NCI-H2196 (cell line): ENCODE results near the gene MESP2.
A peak's percentile ranks its signal among the peaks of the same experiment; 100 is the strongest.
"Not testable (repeated sequence)": the region's sequence is repeated elsewhere in the genome, so short reads cannot be mapped to it uniquely, and the experiment has no call there.

Experiments used
- DNase-seq: peaks from one replicate; lab custom pipeline; 2025; ENCODE audit not compliant: unreplicated experiment; lab: John Stamatoyannopoulos, UW

MESP2 gene

DNA sequence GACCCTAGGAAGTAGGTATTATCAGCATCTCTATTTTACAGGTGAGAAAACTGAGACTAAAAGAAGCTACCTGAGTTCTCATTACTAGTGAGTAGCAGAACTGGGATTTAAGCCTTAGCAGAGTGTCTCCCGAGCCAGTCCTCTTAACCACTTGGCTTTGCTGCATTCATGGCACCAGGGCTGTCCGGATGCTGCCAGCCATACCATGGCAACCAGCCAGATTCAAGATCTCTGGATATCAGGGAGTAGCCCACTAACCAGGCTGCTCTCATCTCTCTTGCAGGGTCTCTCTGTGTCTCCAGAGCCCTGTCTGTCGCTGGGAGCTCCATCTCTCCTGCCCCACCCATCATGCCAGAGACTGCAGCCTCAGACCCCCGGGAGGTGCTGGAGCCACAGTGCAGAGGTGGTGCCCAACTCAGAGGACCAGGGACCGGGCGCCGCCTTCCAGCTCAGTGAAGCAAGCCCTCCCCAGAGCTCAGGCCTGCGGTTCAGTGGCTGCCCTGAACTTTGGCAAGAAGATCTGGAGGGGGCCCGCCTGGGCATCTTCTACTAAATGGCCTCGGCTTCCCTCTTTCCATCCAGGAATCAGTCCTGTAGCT is 1.7 kb downstream of the MESP2 start:
- no peak for DNase-seq

DNA sequence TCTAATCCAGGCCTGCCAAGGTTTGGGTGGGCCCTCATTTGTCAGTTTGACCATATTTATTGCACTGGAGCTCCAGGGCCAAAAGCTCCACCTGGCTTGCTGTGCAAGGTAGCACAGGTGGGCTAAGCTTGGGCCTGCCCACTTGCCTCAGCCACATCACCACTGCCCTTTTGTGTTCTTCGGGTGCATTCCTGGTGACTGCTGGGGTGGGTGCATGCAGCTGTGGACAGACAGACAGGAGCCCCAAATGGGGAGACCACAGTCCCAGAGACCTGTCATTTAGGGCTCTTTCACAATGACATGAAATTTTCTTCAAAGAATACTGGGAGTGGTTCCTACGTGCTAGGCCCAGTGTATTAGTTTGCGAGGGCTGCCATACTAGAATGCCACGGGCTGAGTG is 2.7 kb downstream of the MESP2 start:
- no peak for DNase-seq

DNA sequence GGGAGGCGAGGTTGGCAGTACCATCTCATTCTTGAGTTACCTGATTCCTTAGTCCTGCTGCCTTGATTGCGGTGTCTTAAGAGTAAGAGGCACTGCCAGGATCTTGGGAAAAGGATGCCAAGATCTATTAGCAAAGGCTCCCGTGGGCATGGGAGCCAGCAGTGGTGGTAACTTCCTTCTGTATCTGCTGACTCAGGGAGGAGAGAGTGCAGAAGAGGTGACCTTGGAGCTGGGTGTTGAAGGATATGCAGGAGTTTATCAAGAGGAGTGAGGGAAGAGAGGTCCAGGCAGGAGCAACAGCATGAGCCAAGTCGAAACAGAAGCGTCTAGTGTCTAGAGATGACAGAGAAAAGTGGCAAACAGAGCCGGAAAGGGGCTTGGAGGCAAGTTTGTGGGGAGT is 4.5 kb downstream of the MESP2 start:
- no peak for DNase-seq

DNA sequence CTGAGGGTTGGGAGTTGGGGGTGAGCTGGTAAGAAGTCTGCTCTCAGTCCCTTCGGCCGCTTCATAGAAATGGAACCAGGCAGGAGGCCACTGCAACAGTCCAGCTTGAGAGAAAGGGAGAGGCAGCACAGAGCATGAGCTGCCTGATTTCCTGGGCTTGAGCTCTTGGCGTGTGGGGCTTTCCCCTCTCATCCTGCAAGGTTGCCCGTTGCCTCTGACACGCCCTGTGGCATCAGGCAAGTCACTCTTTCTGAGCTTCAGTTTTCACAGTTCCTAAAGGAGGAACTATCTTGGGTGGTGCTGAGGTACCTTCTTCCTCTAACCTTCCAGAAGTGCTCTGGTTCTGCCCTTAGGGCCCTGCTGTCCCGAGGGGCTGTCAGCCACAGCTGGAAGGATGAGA is 4.9 kb downstream of the MESP2 start:
- no peak for DNase-seq

DNA sequence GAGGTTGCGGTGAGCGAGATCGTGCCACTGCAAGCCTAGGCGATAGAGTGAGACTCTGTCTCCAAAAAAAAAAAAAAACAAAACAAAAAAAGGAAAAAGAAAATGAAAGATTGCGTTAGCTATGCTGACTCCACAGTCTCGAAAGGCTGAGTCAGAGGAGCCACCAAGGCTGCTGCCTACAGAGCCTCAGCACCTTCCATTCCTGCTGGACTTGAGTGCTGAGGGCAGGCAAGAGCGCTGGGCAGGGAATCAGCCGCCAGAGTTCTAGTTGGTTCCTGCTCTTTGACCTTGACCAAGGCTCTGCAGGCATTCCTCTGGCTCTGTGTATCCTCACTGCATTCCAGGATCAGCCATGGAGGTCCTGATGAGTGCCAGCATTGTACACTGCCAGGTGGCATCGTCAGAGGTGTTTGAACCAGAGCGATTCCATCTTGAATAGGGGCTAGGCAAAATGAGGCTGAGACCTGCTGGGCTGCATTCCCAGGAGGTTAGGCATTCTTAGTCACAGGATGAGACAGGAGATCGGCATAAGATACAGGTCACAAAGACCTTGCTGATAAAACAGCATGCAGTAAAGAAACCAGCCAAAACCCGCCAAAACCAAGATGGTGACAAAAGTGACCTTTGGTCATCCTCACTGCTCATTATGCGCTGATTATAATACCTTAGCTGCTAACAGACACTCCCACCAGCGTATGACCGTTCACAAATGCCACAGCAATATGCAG is 5.9 kb downstream of the MESP2 start:
- no peak for DNase-seq

DNA sequence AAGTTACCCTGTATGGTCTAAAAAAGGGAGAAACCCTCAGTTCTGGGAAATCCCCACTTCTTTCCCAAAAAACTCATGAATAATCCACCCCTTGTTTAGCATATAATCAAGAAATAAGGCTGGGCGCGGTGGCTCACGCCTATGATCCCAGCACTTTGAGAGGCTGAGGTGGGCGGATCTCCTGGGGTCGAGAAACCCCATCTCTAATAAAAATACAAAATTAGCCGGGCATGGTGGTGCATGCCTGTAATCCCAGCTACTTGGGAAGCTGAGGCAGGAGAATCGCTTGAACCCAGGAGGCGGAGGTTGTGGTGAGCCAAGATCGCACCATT is 6.5 kb downstream of the MESP2 start:
- DNase-seq = not testable (repeated sequence)

DNA sequence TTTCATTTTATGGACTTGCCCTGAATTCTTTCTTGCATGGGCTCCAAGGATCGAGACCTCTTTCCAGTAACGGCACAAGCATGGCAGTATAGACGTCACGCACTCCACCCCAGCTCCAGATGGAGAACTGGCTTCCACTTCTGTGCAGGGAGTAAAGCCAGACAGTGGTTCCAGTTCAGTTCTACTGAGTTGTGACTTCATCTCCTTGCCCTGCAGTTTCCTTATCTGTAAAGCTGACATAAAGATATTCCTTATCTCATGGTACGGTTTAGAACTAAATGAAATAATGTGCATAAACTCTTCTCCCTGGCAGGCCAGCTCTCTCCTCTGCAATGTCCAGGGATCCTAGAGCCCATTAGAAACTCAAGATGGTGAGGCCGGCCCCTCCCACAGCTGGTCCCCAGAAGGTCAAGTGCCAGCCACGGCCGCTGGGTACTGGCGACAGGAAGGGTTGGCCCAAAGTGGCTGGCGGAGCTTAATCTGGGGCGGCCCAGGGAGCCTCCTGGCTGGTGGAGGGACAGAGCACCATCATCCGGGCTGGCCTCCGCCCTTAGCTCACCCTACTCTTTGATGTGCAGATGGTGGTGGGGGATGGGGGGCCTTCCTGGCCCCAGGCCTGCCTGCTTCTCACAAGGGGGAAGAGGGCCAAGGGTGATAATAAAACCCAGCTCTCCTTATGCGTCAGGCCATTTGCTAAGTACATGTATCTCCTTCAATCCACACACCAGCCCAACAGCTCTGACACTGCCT is 7.2 kb downstream of the MESP2 start:
- no peak for DNase-seq

DNA sequence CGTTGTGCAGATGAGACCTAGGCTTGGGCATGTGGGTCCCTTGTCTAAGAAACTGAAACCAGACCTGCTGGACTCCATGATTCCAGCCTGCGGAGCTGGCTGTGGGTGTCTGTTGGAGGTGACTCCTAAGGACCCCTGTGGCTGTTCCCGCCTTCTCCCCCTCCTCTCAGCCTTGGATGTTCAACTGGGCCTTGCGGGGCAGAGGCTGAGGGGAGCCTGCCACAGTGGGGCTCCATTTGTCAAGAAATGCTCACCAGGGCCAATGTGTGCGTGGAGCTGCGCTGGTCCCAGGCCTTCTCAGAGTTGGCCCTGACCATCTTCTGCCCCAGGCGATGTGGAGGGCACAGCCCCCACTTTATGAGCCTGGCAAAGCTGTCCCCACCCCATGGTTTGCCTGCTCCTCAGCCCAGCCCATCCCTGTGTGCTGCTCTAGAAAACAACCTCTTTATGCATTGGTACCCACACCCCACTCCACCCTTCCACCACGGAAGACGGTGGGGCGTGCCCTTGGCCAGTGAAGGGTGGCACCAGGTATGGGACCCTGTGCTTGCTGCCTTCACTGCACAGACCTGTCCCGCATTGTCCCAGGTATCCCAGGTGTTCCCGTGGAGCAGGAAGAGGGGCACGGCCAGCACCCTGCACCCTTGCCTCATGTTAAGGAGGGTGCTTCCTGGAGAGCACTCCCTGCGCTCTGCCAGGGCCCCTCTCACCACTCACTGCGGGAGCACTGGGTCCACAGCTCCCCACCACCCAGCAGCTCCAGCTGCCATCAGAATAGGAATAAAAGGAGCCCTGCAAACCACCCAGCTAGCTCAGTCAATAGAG is 7.9 kb downstream of the MESP2 start:
- no peak for DNase-seq

DNA sequence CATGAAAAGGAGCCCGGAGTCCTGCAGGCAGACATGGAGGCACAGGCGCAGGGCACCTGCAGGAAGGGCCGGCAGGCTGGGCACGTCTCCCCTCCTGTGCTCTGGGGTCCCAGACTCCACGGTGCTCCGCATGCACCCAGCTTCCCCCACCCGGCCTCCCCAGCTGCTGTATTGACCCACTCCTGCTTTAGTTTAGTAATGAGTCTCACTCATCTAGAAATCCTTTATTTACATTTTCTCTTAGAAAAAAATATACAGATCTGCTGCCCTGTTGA is 8.5 kb downstream of the MESP2 start:
- DNase-seq = no peak

GRCh38 chr15:89785064-89785773 is 9.1 kb downstream of the MESP2 start:
- no peak for DNase-seq

- DNase-seq = no peak
Observed at GRCh38 chr15:89785774-89786140, 9.6 kb downstream of the MESP2 start.

- no peak for DNase-seq
Observed at GRCh38 chr15:89787944-89788343, 11.8 kb downstream of the MESP2 start.

DNA sequence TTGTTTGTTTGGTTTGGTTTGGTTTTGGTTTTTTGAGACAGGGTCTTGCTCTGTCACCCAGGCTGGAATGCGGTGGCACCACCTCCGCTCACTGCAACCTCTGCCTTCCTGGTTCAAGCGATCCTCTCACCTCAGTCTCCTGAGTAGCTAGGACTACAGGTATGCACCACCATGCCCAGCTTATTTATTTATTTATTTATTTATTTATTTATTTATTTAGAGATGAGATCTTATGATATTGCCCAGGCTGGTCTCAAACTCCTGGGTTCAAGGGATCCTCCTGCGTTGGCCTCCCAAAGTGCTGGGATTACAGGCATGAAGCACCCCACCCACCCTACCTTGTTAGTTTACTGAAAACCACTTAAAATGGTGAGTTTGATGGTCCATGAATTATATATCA is 12.5 kb downstream of the MESP2 start:
- DNase-seq = not testable (repeated sequence)

DNA sequence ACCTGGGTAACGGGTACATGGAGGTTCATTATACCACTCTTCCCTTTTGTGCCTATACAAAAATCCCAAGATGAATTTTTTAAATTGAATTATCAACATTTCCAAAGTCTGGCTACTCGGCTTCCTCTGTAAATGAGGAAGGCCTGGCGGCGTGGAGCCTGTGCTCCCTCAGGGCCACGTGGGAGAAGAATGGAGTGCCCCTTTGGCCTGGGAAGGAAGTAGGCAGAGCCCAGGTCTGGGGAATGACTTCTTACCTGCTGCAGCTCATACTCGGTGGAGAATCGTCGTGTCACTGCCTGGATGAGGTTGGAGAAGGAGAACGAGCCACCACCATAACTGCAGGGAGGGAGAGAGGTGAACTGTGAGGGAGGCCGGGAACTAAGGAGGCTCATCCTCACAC is 14.1 kb downstream of the MESP2 start:
- DNase-seq = no peak

GRCh38 chr15:89790661-89791060 is 14.5 kb downstream of the MESP2 start:
- DNase-seq = no peak

GRCh38 chr15:89792106-89792805 is 16.1 kb downstream of the MESP2 start:
- DNase-seq = no peak

GRCh38 chr15:89794627-89795241 is 18.6 kb downstream of the MESP2 start:
- peak; percentile 3 for DNase-seq

GRCh38 chr15:89795996-89796395 is 19.9 kb downstream of the MESP2 start:
- DNase-seq = no peak

GRCh38 chr15:89797678-89798201 is 21.6 kb downstream of the MESP2 start:
- DNase-seq = no peak
